Gastroesophageal sphincter (tissue), 4 donors: ENCODE data around the gene MAP1S. TPM values are rescaled to one million over a fixed set of nuclear protein-coding genes. Genes with fewer than 3 reads are reported as not detected.

ENCODE experiments used
- ATAC-seq: fragments of 150-250 bp; one replicate; pipeline ENCODE4 v1.9.1; 2016; ENCODE audit warnings: mild to moderate bottlenecking, moderate library complexity
- H3K27ac ChIP-seq, 4 donors: fragments of 200-600 bp; sonication (generic) in 3 of 4; 1 replicate in 3 of 4; 2 replicates in 1 of 4; pipeline ENCODE4 v1.5.1; 2016 to 2019
- H3K27me3 ChIP-seq: fragments of 200-600 bp; sonication (generic); one replicate; pipeline ENCODE4 v1.5.1; 2019
- H3K36me3 ChIP-seq, 2 donors: fragments of 200-600 bp; sonication (generic); one replicate each; pipeline ENCODE4 v1.5.1; 2019; ENCODE audit warnings: control low read depth in 1 of 2
- H3K4me1 ChIP-seq, 3 donors: fragments of 200-600 bp; sonication (generic); 1 replicate in 2 of 3; 2 replicates in 1 of 3; pipeline ENCODE4 v1.5.1; 2016 to 2019; ENCODE audit warnings: control low read depth in 2 of 3
- H3K4me3 ChIP-seq, 2 donors: fragments of 200-600 bp; sonication (generic); one replicate each; pipeline ENCODE4 v1.5.1; 2019; ENCODE audit warnings: mild to moderate bottlenecking in 1 of 2, moderate library complexity in 1 of 2
- H3K9me3 ChIP-seq, 3 donors: fragments of 200-600 bp; sonication (generic); one replicate each; pipeline ENCODE4 v1.5.1; 2017 to 2019; ENCODE audit warnings: control low read depth in 2 of 3
- CTCF ChIP-seq, 4 experiments: fragments of 200-600 bp in 2 of 4; fragments of 450-650 bp in 2 of 4; sonication (generic) in 1 of 4; IDR thresholded peaks; one replicate each; pipeline ENCODE4 v1.5.1; 2017 to 2019; ENCODE audit warnings: antibody characterized with exemption in 4 of 4, mild to moderate bottlenecking in 2 of 4, moderate library complexity in 2 of 4
- EP300 ChIP-seq: sonication (generic); formaldehyde crosslinking; IDR thresholded peaks from one replicate; pipeline ENCODE4 v1.6.1; 2017; ENCODE audit warnings: antibody characterized with exemption, mild to moderate bottlenecking
- POLR2A ChIP-seq, 2 donors: fragments of 450-650 bp; IDR thresholded peaks; one replicate each; pipeline ENCODE4 v1.6.1; 2017; ENCODE audit warnings: antibody characterized with exemption in 2 of 2, mild to moderate bottlenecking in 2 of 2, moderate library complexity in 1 of 2
- POLR2AphosphoS5 ChIP-seq: sonication (generic); formaldehyde crosslinking; IDR thresholded peaks from one replicate; pipeline ENCODE4 v1.6.1; 2017; ENCODE audit warnings: antibody characterized with exemption
- WGBS, 2 donors: methylation state at CpG; one replicate each; pipeline ENCODE4 v1.1.5; 2018; ENCODE audit warnings: low coverage in 1 of 2; 5-methylcytosine and 5-hydroxymethylcytosine counted together
- total RNA-seq, 4 donors: library from RNA; depleted of rRNA; stranded (reverse); fragments of >200 nt; gene quantifications; one replicate each; pipeline ENCODE4 v1.1.0, GENCODE V29; 2016

The MAP1S gene
- total RNA-seq, 4 donors from 2014 or later: 18.8 to 47.3 (median 23.9) TPM

GRCh38 chr19:17754634-17755442 is 35.6 kb downstream of the MAP1S start:
- Histone ChIP-seq H3K27me3 (no peaks in the 10 kb centered on the region), H3K27ac (no peak overlapping the region), H3K4me1 (peaks cover 0 to 7% (median 3%) of the 10 kb centered on the region in 3 donors), H3K9me3 (no peaks in the 10 kb centered on the region), H3K4me3 (no peak overlapping the region), H3K36me3 (no peaks in the 10 kb centered on the region)
- TF ChIP-seq EP300: no peak
- no peak for TF ChIP-seq CTCF (IDR thresholded peaks at IDR 0.05)
- no peak for TF ChIP-seq POLR2A (IDR thresholded peaks at IDR 0.05)
- 83% methylated on average over 2 of the region's 5 CpGs; no CpG with 5 or more reads in 1 of the 2 donors for WGBS, 2 donors
- ATAC-seq: no peak

GRCh38 chr19:17755443-17755890 is 36.2 kb downstream of the MAP1S start:
- Histone ChIP-seq H3K27me3 (no peaks in the 10 kb centered on the region), H3K27ac (no peak overlapping the region), H3K4me1 (peaks cover 0 to 7% (median 3%) of the 10 kb centered on the region in 3 donors), H3K36me3 (no peaks in the 10 kb centered on the region), H3K4me3 (no peak overlapping the region), H3K9me3 (no peaks in the 10 kb centered on the region)
- no peak for TF ChIP-seq EP300
- no peak for TF ChIP-seq POLR2AphosphoS5
- no peak for TF ChIP-seq CTCF (IDR thresholded peaks at IDR 0.05)
- TF ChIP-seq POLR2A (IDR thresholded peaks at IDR 0.05): no peak
- WGBS, 2 donors: no CpG with 5 or more reads among the region's 1 CpG
- no peak for ATAC-seq

- Histone ChIP-seq H3K36me3 (no peaks in the 10 kb centered on the region), H3K27me3 (no peaks in the 10 kb centered on the region), H3K9me3 (no peaks in the 10 kb centered on the region), H3K4me1 (peaks cover 0 to 7% (median 3%) of the 10 kb centered on the region in 3 donors), H3K27ac (no peak overlapping the region), H3K4me3 (no peak overlapping the region)
- ATAC-seq: no peak
- TF ChIP-seq CTCF (IDR thresholded peaks at IDR 0.05) (no peak), POLR2AphosphoS5 (no peak), POLR2A (IDR thresholded peaks at IDR 0.05) (no peak), EP300 (no peak)
- WGBS, 2 donors: 59% methylated on average over 7 of the region's 12 CpGs; no CpG with 5 or more reads in 1 of the 2 donors
These were observed 36.8 kb downstream of the MAP1S start for GRCh38 chr19:17755977-17756670.

GRCh38 chr19:17757125-17757524 is 37.8 kb downstream of the MAP1S start:
- no peak for ATAC-seq
- WGBS, 2 donors: 0 to 11% methylated on average over 2 to 5 of the region's 9 CpGs
- no peak overlapping the region for H3K4me3 ChIP-seq
- H3K27me3 ChIP-seq: no peaks in the 10 kb centered on the region
- no peaks in the 10 kb centered on the region for H3K36me3 ChIP-seq
- peaks cover 0 to 7% (median 3%) of the 10 kb centered on the region in 3 donors for H3K4me1 ChIP-seq
- no peak for TF ChIP-seq POLR2AphosphoS5
- TF ChIP-seq POLR2A (IDR thresholded peaks at IDR 0.05): no peak
- TF ChIP-seq EP300: no peak
- TF ChIP-seq CTCF (IDR thresholded peaks at IDR 0.05): no peak
- no peak overlapping the region for H3K27ac ChIP-seq
- H3K9me3 ChIP-seq: no peaks in the 10 kb centered on the region
